ENCODE data around the gene NBPF19. TPM values are rescaled to one million over a fixed set of nuclear protein-coding genes. Genes with fewer than 3 reads are reported as not detected.

Gene NBPF19
- 6.4 and 14.9 TPM in 2 replicates for total RNA-seq

GRCh38 chr1:149474745-149475144, at the start of gene NBPF19:
NBPF19 (plus strand) TSS chr1:149475045; CDS start chr1:149475933, 888 bp downstream.

Other genes with a start within 250 kb of the NBPF19 start
- not detected in 2 replicates for gene PPIAL4C, start 108.8 kb downstream of the NBPF19 start, total RNA-seq